Stimulated activated CD4-positive, alpha-beta T cell treated with anti-CD3 and anti-CD28 coated beads, Interleukin-4, amount 100 ng/mL, for 4 hours (primary cell): ENCODE results near the gene KLHL42.

Experiments
- DNase-seq, 2 experiments: peaks; one replicate each; pipeline ENCODE4 v3.0.0-alpha.2; 2020

KLHL42 gene

DNA sequence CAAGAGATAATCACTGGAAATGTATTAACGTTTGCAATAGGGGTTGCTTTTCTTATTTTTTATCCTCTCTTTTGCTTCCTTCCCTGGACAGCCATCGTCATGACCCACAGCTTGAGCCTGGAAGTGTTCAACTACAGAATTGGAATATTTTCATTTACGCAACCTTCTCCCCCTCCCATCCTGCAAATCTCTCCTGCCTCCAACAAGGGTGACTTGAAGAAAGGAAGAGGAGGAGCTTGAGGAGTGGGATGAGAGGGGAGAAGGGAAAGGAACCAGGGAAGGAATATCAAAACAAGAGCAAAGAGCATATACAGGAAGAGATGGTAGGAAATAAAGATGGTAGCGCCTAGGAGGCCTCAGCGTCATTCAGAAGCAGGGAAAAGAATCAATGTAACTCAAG, 1.6 kb downstream of the KLHL42 start:
- DNase-seq, result no peak

DNA sequence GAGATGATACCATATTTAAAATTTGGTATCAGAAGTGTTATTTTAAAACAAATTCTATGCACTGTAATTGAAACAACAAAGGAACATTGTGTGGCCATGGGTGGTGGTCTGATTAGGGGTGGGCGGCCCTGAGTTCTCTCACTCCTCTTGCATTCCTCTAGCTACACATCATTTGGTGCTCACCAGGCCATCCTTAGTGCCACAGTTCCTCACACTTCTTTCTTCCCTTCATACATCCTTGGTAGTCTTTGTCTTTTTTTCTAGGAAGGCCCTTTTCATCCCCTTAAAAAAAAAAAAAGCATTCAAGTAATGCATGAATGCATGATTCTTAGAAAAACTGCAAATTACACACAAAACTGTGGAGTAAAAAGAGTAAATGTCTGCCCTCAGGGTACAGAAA, 2.4 kb downstream of the KLHL42 start:
- DNase-seq, result no peak

DNA sequence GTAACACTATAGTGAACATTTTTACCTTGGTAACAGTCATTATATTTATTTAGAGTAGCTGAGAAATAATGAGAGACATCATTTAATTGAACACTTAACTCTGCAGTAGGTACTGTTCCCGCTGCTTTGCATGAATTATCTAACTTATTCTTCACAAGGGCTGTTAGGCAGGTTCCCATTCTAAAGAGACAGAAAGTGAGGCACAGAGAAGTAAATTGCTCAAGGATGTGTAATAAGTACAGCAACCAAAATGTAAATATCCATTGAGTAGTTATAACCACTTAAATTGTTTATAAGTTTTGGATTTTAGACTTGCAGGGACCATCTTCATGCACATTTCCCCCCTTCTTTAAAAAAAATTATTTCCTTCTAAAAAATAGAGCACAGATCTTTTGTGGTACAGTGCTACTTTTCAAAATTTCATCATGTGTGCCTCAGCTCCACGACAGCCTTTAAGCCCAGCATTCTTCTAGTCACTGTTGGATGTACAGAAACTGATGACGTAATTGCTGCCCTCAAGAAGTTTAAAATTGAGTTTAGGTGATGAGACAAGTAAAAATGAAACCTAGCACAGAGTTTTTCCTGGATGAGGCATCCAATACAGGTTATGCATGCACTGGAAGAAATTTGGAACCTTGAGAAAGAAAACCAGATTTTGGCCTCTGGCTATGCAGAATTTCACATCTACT, 6.0 kb downstream of the KLHL42 start:
- DNase-seq, result no peak

DNA sequence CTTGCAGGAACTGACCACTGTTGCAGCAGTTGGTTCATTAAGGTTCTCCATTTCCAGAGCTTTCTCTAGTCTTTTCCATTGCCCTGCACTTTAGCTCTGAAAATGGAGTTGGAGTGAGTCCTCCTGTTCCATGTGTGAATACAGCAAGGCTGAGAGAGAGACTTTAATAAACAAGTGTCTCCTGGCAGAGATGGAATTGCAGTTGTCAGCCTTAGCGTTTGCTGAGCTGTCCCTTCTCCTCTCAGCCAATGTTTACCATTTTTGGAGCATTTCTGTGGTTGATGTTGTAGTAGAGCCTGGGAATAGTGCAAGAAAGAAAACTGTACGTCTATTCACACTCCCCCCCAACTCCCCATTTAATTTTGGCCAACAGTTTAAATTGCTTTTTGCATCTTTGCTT, 7.5 kb downstream of the KLHL42 start:
- no peak for DNase-seq

DNA sequence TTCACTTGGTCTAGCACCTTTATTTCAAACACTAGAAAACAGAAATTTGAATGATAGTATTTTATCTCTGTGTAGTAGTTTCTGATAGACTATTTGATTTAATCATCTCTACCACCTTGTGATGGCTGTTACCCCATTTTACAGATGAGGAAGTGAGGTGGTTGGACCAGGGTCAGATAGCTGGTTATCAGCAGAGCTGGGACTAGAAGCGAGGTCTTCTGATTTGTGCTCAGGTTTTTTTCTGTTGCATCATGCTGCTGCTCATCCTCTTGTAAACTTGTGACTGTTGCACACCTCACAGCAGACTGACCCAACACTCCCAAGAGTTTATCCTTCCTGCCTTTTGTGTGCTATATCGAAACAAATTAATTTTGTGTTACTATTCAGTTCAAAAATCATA, 10.1 kb downstream of the KLHL42 start:
- DNase-seq, result no peak

DNA sequence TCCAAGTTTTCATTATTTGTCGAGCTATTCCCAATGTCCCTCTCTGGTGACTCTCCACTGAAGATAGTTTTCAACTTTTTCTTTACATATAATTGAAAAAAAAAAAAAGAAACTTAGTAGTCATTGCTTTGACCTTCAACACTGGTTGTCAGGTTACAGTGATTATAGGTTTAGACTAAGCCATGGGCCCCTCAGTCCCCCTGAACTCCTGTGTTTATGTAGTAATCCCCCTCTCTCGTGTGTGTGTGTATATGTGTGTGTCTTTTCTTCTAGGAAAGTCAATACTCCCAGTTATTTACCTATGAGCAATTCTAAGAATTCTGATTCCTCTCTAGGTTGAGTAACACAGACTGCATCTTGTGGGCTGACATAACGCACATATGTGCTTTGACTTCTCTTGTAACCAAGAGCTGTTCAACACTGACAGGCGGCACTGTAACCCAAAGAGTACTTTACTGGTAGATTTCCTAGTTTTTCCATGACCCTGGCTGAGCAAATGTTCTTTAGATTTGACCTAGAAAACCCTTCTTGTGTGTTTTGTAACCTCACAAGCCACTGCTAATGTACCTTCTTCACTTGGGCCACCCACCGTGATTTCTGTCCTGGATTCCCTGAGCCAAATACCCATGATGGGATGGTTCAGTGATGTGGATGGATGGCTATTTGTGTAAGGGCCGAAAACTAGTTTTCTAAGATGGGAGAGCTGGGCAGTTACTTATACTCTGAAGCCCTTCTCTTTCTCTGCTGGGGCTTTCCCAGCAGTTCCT, 15.0 kb downstream of the KLHL42 start:
- DNase-seq, result no peak

DNA sequence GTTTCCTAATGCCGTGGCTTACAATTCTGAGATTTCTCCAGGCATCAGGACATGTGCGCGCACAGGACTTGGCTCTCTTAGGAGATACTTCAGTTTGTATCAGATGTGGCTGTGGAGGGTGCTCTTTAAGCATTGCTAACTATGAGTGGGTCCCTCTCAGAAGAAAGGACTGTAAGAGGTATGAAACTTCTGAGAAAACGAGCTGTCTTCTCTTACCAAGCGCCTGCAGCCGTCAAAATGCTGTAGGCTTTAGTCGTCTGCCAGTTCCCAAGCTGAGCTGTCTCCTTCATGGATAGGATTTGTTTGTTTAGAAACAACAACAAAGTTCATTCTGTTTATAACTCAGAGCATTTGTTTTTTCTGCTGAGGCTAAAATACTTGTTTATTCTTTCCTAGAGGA, 16.1 kb downstream of the KLHL42 start:
- no peak for DNase-seq

DNA sequence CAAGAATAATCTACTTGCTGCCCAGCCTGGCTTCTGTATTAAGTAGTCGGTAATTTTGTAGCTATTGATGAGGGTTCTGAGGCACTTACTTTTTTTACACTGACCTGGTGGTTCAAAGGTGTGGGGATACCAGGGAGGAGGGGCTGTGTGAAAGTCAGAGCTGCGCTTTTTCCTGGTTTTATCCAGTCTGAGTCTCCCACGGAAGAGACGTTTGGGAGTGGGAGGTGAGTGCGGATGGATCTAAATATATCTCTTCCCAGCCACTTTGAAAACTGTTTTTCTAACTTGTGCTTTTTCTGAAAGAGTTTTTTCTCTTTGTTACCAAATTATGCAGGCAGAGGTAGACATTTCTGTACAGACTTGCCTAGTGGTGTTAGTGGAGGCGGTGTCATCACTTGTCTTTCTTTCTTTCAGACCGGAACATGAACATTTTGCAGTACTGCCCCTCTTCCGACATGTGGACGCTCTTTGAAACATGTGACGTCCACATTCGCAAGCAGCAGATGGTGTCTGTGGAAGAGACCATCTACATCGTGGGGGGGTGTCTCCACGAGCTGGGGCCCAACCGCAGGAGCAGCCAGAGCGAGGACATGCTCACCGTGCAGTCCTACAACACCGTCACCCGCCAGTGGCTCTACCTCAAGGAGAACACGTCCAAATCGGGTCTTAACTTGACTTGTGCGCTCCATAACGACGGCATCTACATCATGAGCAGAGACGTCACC, 17.4 kb downstream of the KLHL42 start:
- DNase-seq, result no peak

DNA sequence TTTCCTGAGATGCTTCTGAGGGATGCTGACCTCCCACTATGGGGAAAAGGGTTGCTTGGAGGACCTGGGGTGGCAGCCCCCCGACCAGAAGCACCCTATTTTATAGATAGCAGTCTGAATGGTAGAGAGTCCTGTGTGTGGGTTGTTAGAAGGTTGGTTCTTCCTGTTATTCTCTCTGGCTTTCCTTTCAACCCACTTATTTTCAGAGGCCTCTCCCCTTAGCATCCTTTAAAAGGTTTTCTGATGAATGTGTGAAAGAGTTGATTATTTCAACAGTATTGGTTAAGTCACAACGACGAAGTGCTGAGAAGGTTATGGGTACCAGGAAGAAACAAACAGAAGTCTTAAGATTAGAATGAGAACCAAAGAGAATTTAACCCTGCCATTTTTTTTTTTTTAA, 20.8 kb downstream of the KLHL42 start:
- DNase-seq, result no peak

DNA sequence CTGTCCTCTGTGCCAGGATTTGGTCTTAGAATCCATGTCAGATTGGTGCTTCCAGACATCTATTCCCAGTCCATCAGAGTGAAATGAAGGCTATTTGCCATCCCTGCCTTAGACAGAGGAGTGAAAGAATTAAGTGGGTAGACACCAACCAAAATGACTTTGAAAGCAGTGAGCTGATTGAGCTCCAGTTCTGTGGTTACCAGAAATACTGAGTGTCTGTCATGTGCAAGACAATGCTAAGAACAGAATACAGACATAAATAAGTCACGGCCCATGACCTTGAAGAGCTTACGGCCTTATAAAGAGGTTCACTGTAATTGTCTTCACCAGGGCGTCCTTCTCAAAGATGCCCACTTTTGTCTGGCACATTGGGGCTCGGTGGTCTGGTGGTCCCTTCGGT, 21.6 kb downstream of the KLHL42 start:
- DNase-seq, result no peak

DNA sequence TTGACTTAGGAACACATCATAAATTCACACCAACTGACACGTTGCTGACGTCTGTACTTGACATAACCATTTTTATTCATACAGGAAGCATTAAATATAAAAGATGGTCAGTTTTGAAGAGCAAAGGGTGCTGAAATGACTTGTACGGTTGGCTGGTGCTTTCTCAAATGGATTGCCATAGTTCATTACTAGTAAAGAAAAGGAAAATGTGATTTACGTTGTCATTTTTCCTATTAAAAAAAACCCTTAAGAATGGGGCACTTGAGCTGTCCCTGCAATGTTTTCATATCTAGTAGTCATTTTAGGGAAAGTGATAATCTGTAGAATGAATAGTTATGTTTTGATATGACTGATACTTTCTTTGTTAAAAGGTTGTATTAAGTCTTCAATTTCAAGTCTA, 22.5 kb downstream of the KLHL42 start:
- DNase-seq, result no peak

DNA sequence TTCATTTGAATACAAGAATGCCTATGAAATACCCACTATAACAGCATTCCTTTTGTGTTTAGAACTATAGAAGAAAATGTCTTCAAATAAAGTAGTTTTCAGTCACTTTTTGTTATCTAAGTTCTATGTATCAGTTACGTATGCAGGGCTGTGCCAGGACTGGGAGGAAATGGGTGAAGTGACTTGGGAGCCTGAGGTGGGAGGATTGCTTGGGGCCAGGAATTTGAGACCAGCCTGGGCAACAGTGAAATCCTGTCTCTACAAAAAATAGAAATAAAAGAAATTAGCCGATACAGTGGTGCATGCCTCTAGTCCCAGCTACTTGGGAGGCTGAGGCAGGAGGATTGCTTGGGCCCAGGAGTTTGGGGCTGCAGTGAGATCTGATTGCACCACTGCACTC, 22.9 kb downstream of the KLHL42 start:
- DNase-seq, result no peak

DNA sequence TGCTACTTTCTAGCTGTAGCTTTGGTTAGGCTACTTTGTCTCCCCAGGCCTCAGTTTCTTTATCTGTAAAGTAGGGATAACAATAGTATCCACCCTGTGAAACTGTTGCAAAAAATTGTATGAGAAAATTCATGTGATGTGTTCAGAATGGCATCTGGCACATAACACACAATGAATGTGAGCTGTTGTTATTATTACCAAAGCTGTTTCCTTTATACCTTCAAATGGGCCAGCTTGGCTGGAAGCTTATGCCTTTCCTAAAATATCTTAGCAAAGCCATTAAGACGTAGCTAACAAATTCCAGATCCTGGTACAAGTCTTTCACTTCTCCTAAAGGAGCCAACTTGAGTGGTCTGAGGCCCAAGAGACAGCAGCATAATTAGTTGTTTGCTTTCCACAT, 25.2 kb downstream of the KLHL42 start:
- DNase-seq, result no peak

DNA sequence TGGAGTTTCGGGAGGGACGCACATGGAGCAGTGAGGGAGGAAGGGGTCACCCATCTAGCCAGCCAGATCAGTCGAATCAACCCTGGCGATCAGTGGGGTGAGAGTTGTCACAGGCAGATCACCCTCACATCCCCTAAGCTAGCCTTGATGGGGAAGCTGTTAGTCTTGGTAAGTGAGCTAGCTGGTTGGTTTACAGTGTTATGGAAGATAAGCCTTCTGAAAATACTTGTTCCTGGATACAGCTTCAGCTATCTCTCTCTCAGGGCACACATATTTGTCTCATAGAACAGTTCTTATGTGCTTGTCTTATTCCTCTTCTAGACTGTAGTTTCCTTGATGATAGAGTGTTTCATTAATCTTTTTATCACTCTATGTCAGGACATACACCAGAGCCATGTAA, 26.2 kb downstream of the KLHL42 start:
- DNase-seq, result no peak

DNA sequence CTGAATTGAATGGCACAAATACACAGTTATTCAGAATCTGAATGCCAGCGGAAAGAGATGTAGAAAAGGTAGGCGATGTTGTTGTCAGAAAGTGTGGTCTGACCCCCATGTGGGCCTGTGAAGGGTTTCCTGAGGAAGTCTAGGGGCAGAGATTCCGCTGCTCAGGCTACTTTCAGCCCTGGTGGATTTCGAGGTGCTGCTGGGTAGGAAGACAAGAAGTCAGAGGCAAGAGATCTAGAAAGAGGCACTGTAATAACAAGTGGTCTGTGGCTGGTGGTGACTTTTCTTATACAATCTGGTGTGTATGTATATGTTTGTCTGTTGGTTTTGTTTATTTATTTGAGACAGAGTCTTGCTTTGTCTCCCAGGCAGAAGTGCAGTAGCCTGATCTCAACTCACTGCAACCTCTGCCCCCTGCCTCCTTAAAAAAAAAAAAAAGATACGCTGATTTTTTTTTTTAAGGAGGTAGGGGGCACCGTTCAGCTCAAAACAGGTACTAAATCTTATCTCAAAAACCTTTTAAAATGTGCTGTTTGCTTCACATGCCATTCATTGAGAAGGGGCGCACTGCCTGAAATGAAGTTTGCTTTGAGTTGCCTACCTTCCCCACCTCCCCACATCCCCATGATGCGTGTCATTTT, 27.1 kb downstream of the KLHL42 start:
- peak in 1 of 2 experiments; percentile 7 for DNase-seq

DNA sequence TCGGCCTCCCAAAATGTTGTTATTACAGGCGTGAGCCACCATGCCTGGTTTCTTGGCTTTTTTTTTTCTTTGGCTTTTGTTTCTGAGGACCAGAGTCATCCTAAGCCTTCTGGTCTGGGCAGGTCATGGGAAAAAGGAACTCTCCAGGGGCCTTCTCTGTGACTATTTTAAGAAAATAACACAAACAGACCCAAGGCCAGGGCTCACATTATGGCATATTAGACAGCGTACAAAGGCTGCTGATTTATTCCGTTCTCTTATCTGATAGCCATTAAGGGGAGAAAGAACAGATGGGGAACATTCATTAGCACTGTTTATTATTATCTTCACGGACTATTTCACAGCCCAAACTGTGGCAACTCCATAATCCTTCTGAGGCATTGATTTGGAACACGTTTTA, 28.8 kb downstream of the KLHL42 start:
- DNase-seq, result no peak

DNA sequence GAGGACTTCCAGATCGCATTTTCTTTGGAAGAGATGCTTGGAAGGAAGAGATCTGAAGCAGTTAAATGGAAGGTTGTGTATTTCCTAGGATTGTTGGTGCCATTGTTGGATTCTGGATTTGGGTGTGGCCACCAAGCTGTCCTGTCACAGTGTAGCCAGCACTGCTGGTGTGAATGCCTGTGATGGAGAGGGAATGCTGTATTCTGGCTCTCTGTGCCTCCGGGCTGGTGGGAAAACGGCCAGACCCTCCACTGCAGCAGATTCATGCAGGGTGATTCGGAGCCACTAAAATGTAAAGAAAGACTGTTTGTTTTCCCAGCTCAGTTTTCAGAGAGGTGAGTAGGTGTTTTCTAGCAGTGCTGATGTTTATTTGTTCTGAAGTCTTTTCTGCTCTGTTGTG, 30.7 kb downstream of the KLHL42 start:
- DNase-seq, result no peak

DNA sequence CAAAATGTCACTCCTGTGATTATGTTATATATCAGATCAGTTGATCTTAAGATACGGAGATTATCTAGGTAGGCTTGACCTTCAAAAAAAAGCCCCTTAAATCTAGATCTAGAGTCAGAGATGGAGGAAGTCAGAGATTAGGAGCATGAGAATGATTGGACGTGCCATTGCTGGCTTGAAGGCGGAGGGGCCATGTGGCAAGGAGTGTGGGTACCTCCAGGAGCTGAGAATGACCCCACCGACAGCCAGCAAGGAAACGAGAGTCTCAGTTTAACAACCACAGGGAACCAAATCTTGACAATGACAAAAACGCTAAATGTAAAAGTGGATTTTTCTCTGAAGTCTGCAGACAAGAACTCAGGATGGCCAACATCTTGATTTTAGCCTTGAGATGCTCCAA, 32.5 kb downstream of the KLHL42 start:
- DNase-seq, result no peak

DNA sequence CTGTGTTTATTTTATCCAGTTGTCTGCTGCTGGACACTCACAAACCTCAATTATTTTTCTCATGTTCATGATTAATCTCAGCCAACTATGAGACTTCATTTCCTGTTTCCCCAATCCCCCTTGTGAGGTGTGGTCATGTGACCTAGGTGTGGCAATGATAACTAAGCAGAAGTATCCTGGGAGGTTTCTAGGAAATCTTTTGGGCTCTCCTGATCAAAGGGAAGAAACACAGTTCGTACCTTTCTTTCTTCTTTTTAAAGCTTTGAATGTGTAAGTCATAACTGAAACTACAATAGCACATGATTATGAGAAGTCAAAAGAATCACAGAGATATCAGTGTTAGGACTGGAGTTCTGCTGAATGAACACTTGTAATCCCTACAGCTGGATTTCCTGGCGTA, 34.4 kb downstream of the KLHL42 start:
- DNase-seq, result no peak

DNA sequence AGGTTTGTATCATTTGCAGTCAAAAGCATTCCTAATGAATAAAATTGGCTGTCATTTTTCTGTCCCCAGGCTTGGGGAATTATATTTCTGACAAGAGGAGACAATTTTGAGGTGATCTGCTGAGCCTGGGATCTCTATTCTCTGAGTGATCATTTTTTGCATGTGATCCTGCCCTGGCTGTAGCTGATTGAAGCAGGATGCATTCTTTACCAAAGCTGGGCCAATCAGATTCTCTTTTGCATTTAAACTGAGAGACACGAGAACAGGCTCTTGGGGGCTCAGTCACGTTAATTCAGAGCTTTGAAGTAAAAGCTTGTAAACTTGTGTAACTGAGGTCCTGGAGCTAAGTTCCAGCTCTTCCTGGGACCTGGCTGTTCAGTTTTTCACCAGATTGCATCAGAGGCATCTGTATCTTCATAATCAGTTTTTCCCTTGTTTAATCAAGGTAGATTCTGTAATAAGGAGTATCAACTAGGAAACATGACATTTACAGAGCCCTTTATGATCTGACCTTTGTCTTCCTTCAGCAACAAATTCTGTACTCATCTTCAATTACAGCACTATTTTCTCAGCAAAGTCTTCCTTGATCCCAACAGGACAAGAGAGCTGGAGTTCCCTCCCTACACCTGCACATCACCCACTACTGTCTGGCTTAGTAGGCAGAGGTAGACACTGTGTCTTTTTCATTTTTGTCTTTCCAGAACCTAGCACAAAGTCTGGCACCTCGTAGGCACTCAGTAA, 35.0 kb downstream of the KLHL42 start:
- no peak for DNase-seq

DNA sequence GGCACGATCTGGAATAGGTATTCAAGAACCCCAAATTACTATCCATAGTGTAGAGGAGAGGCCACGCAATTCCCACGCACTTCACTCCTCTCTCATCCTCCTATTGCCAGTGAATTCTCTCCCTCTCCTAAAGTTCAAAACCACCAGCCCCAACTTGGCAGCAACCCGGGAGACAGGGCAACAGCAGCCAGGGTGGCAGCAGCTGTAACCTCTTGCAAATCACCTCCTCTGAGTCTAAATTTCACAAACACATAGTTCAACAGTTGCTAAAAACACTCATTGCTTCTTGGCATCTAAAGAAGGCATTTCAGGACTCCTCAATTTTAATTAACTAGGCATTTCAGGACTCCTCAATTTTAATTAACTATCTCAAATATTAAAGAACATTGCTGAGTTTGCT, 37.7 kb downstream of the KLHL42 start:
- no peak for DNase-seq

DNA sequence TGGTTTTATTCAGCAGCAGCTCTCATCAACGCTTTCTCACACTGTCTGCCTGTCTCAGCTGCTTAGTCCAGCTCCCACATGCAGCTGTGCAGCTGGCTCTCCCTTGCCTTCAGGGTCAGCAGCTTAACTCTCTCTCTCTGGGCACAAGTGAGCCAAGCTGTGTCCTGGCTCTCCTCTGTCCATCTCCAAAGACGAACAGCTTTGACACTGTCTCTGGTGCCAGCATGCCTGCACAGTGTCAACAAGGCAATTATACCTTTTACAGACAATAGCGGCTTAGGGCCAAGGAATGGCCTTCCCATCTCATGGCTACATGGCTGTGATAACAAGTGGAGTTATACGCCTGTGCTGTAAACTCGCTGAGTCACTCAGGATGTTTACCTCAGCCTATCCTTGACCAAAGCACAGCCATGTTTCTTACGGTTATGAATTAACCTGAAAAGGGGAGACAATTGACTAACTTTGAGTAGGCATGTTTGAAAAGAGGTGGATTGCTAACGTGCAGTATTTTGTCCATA, 38.4 kb downstream of the KLHL42 start:
- DNase-seq, result no peak

DNA sequence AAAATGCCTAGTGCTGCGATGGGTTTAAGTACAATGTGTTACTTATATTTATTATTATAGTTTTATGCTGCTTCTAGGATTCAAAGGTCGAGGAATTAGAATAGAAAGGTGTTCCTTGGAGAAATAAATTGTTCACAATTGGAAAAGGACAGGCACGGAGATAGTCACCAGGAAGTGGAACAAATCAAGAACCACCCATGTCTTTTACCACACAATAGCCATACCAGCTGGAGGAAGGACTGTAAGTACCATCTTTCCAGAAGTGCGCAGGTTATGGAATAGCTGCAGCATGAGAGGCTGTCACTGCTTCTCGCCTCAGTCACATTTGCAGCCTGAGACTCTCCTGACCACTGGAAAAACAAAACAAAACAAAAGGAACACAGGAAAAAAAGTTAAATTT, 40.5 kb downstream of the KLHL42 start:
- no peak for DNase-seq
